ENCODE results near the gene GPR158.

DNA sequence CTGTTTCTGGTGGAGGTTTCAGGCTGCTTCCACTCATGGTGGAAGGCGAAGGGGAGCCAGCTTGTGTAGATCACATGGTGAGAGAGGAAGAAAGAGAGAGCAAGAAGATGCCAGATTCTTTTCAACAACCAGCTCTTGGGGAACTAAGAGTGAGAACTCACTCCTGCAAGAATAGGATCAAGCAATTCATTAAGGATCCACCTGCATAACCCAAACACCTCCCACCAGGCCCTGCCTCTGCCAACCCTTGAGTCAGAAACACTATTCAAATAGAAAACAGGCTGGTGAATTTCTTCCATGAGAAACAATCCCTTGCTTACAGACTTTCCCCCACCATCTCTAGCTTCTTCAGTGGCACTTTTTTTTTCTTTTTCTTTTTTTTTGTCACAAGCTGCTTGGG lies 317.2 kb downstream of the GPR158 start:
- TF ChIP-seq GATA2 (IDR thresholded peaks at IDR 0.05; ENCODE audit: low read depth, low read length), result no peak
- TF ChIP-seq GATA3 (IDR thresholded peaks at IDR 0.05; ENCODE audit: low read depth, low read length), result no peak
